GM19023 (cell line): Measurements from ENCODE around the gene AMY1A.
"Not testable (repeated sequence)": the region's sequence is repeated elsewhere in the genome, so short reads cannot be mapped to it uniquely, and the experiment has no call there.

ENCODE experiments used
- ATAC-seq: cut with Tn5 transposase; IDR thresholded peaks from one replicate; pipeline ENCODE4 v1.9.1; 2021; ENCODE audit warnings: mild to moderate bottlenecking, moderate library complexity; ENCODE audit not compliant: unreplicated experiment

The AMY1A gene

GRCh38 chr1:103655460-103655859 is at the start of gene AMY1A:
Gene AMY1A (plus strand): TSS chr1:103655760. CDS start chr1:103656331, 571 bp downstream.
- ATAC-seq, result not testable (repeated sequence)

DNA sequence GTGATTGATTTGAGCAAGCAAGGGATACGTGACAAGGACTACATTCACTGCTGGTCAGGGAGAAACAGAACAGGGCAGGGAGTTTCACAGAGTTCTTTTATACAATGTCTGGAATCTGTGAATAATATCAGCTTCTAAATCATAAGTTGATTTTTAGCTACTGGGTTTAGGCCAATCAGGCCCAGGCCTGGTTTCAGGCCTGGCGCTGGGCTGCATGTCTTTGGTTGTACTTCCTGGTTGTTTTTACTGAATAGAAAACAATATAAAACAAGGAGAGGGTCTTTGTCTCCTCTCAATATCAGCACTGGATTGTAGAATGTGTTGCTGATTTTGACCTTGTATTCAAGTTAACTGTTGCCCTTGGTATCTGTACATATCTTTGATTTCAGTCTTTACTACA is 39.2 kb upstream of the AMY1A start:
- ATAC-seq, result no peak

DNA sequence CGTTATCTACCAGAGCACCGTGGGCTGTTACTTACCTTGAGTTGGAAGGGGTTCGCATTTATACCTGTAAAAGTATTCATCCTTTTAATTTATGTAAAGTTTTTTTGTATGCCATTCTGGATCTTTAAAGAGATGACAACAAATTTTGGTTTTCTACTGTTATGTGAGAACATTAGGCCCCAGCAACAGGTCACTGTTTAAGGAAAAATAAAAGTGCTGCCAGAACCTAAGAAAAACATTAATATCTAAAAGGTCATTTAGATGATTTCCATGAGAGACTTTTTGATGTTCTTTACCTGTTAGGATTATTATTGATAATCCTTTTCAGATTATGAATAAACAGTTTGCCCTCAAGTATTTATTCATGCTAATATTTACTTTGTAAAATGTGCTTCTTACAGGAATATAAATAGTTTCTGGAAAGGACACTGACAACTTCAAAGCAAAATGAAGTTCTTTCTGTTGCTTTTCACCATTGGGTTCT is 38.5 kb upstream of the AMY1A start, which contains the start of gene AMY2A:
TSS of gene AMY2A (plus strand) at position 434 of the 484 bp plus-strand sequence. CDS start at position 448, 14 bp downstream.
- ATAC-seq, result not testable (repeated sequence)

DNA sequence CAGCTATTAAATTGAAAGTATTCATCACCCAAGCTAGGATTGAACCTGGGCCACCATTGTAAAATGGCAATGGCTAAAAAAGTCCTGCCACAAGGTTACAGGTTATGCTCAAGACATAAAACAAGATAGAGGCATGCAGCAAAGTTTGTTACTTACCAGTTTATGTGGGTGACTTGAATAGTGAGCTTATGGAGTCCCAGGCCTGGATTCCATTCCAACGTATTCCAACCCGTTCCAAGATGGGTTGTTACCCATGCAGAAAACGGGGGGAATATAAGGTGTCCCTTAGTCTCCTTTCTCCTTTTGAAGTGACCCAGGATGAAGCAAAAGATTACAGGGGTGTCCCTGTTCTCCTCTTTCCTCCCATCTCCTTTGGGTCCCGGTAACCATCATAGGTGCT is 28.1 kb upstream of the AMY1A start:
- ATAC-seq, result not testable (repeated sequence)

DNA sequence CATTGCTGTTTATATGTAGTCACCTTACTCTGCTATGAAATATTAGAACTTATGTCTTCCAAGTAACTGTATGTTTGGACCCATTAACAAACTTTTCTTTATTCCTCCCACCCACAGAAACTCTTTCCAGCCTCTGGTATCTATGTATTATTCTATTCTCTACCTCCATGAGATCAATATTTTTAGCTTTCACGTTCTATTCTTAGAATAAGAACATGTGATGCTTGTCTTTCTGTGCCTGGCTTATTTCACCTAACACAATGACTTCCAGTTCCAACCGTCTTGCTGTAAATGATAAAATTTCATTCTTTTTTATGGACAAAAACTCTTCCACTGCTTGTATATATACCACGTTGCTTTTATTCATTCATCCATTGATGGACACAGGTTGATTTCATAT is 14.4 kb upstream of the AMY1A start:
- not testable (repeated sequence) for ATAC-seq

DNA sequence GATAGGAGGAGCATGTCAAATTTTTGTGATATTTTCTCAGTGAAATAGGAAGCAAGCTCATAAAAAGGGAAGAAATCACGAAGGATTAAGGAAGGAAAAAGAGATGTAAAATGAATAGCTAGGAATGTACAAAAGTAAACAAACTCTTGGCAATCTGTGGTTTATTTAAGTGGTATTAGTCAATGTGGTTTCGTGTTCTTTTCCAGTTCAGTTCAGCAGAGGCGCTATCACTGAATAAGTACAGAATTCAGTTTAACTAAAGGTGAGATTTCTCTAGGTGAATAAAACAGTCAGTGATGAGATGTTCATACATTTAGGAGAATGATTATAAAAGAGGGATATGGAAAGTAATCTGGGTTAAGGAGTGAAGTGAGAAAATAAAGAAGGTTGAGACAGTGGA is 11.7 kb upstream of the AMY1A start:
- not testable (repeated sequence) for ATAC-seq

DNA sequence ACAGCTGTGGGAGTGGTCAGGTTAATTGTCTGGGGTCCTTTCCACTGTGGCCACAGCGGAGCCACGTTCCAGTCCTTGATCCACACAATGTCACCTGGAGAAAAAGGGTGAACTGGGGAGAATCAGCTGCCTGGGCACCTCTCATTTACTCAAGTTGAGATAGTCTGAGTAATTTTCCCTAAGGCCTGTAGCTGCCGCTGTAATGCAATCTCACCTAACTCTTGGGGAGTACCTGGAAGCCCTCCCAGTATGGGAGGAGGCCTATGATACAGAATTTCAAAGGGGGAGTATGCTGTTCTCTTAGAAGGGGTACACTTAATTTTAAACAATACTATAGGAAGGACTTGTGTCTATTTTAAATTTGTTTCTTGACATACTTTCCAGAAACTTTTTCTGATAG is 5.3 kb upstream of the AMY1A start:
- not testable (repeated sequence) for ATAC-seq

GRCh38 chr1:103650889-103651288 is 4.7 kb upstream of the AMY1A start:
- not testable (repeated sequence) for ATAC-seq

DNA sequence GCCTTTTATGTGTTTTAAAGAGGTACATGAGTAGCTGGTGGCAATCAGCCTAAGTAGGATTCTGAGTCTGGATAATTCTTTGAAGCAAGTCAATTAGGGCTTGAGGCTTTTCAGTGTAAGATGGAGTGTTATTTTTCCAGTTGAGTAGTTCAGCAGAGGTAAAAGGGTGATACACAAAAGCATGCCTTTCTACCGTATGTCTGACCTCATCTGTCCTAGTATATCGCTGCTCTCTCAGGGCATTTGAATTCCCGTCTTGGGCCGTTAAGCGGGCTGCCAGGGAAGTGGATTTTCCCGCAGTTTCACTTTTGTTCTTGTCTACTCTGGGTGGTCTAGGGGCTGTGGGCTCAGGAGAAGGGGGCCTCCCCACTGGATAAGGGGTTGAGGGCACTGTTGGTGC is 1.4 kb upstream of the AMY1A start:
- not testable (repeated sequence) for ATAC-seq

- not testable (repeated sequence) for ATAC-seq
Observed at GRCh38 chr1:103676335-103676734, 20.8 kb downstream of the AMY1A start.

- not testable (repeated sequence) for ATAC-seq
Observed at GRCh38 chr1:103696110-103696509, 40.5 kb downstream of the AMY1A start, which contains the start of gene AMY1B. Gene AMY1B (minus strand): TSS chr1:103696210. CDS start chr1:103695639, 571 bp downstream.

GRCh38 chr1:103697430-103697829 is 41.9 kb downstream of the AMY1A start:
- ATAC-seq, result not testable (repeated sequence)

- ATAC-seq, result not testable (repeated sequence)
Observed at GRCh38 chr1:103700669-103701068, 45.1 kb downstream of the AMY1A start.

GRCh38 chr1:103701256-103701655 is 45.7 kb downstream of the AMY1A start:
- not testable (repeated sequence) for ATAC-seq

GRCh38 chr1:103707670-103708069 is 52.1 kb downstream of the AMY1A start:
- ATAC-seq, result not testable (repeated sequence)

DNA sequence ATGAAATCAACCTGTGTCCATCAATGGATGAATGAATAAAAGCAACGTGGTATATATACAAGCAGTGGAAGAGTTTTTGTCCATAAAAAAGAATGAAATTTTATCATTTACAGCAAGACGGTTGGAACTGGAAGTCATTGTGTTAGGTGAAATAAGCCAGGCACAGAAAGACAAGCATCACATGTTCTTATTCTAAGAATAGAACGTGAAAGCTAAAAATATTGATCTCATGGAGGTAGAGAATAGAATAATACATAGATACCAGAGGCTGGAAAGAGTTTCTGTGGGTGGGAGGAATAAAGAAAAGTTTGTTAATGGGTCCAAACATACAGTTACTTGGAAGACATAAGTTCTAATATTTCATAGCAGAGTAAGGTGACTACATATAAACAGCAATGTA is 54.8 kb downstream of the AMY1A start:
- not testable (repeated sequence) for ATAC-seq
